Measurements from ENCODE around the gene IFITM10. TPM values are rescaled to one million over a fixed set of nuclear protein-coding genes. Genes with fewer than 3 reads are reported as not detected.

The IFITM10 gene
- total and polyA plus RNA-seq, 10 of the 15 experiments (the other 5 are each of a cell fraction or from before 2014, with no cell fraction given): 0.04 to 0.27 TPM; not detected in 8

- H3K27ac ChIP-seq (ENCODE audit: control insufficient read depth, insufficient read depth): no peak overlapping the region
- intact Hi-C loops (cut with micrococcal nuclease; ENCODE audit: unreplicated experiment) (no loop called here), in situ Hi-C loops (cut with MboI) (no loop called here)
- no peaks in the 10 kb centered on the region for H4K20me1 ChIP-seq (ENCODE audit: control insufficient read depth, insufficient read depth)
- POLR2A ChIA-PET: no interaction called here
- RAD21 ChIA-PET (ENCODE audit: unreplicated experiment): no interaction called here
- H3K4me3 ChIP-seq: no peak overlapping the region
- CTCF ChIA-PET: no interaction called here
- no peak overlapping the region for H3K9ac ChIP-seq (ENCODE audit: control insufficient read depth, insufficient read depth, low read length)
- DNase-seq (ENCODE audit: low read depth, low spot score): no peak
- H2AFZ ChIP-seq (ENCODE audit: control insufficient read depth, low read depth, low read length): no peak overlapping the region
- 65% methylated on average over 18 of the region's 18 CpGs for WGBS (ENCODE audit: insufficient coverage, insufficient replicate concordance, low lambda C conversion rate, missing lambda C conversion rate)
- H3K36me3 ChIP-seq (ENCODE audit: control insufficient read depth in 2 of 2, insufficient read depth in 2 of 2, low read length in 1 of 2): no peaks in the 10 kb centered on the region
- no TSS peak for BruUV-seq (replicated peaks)
- TF ChIP-seq TCF12 (IDR thresholded peaks at IDR 0.05; ENCODE audit: low read depth, low read length): no peak
- peak; percentile 66 for TF ChIP-seq BCL3 (IDR thresholded peaks at IDR 0.05; ENCODE audit: borderline replicate concordance, insufficient read depth, low read depth, low read length, poor library complexity, severe bottlenecking)
- H3K4me1 ChIP-seq (ENCODE audit: control insufficient read depth, insufficient read depth, low read length): no peaks in the 10 kb centered on the region
- SMC1A ChIA-PET (ENCODE audit: uncharacterized antibody, unreplicated experiment): no interaction called here
- H3K4me2 ChIP-seq (ENCODE audit: control insufficient read depth, insufficient read depth): no peak overlapping the region
- H3K27me3 ChIP-seq (replicated peaks in 1 of 2; ENCODE audit: control insufficient read depth in 2 of 2, insufficient read depth in 2 of 2, low read length in 1 of 2): no peaks in the 10 kb centered on the region; a peak in 1 of 4 replicates
- FAIRE-seq: no peak
- H3K9me3 ChIP-seq (replicated peaks; ENCODE audit: control insufficient read depth, insufficient read depth, low read length): no peaks in the 10 kb centered on the region; the same call in 2 of the 3 replicates
- ATAC-seq: no peak
- H3K79me2 ChIP-seq (ENCODE audit: control insufficient read depth, insufficient read depth, low read length): no peaks in the 10 kb centered on the region
Measured at GRCh38 chr11:1744891-1745700, 5.3 kb downstream of the IFITM10 start.

GRCh38 chr11:1744137-1744886 is 6.1 kb downstream of the IFITM10 start:
- Histone ChIP-seq H3K4me3 (no peak overlapping the region), H3K36me3 (ENCODE audit: control insufficient read depth in 2 of 2, insufficient read depth in 2 of 2, low read length in 1 of 2) (no peaks in the 10 kb centered on the region), H3K79me2 (ENCODE audit: control insufficient read depth, insufficient read depth, low read length) (no peaks in the 10 kb centered on the region), H3K4me2 (ENCODE audit: control insufficient read depth, insufficient read depth) (no peak overlapping the region), H3K27ac (ENCODE audit: control insufficient read depth, insufficient read depth) (no peak overlapping the region), H3K9ac (ENCODE audit: control insufficient read depth, insufficient read depth, low read length) (no peak overlapping the region), H3K9me3 (replicated peaks; ENCODE audit: control insufficient read depth, insufficient read depth, low read length) (no peaks in the 10 kb centered on the region; the same call in 2 of the 3 replicates), H3K27me3 (replicated peaks in 1 of 2; ENCODE audit: control insufficient read depth in 2 of 2, insufficient read depth in 2 of 2, low read length in 1 of 2) (no peaks in the 10 kb centered on the region; a peak in 1 of 4 replicates), H2AFZ (ENCODE audit: control insufficient read depth, low read depth, low read length) (no peak overlapping the region), H3K4me1 (ENCODE audit: control insufficient read depth, insufficient read depth, low read length) (no peaks in the 10 kb centered on the region), H4K20me1 (ENCODE audit: control insufficient read depth, insufficient read depth) (no peaks in the 10 kb centered on the region)
- BruUV-seq (replicated peaks): no TSS peak
- in situ Hi-C loops (cut with MboI): no loop called here
- ChIA-PET SMC1A (ENCODE audit: uncharacterized antibody, unreplicated experiment) (no interaction called here), POLR2A (no interaction called here), CTCF (no interaction called here), RAD21 (ENCODE audit: unreplicated experiment) (no interaction called here)
- FAIRE-seq (no peak), DNase-seq (ENCODE audit: low read depth, low spot score) (no peak), ATAC-seq (no peak)
- 76% methylated on average over 23 of the region's 23 CpGs for WGBS (ENCODE audit: insufficient coverage, insufficient replicate concordance, low lambda C conversion rate, missing lambda C conversion rate)
- intact Hi-C loops (cut with micrococcal nuclease; ENCODE audit: unreplicated experiment): no loop called here
- TF ChIP-seq E2F4 (IDR thresholded peaks at IDR 0.05; ENCODE audit: low read depth, low read length) (no peak), CHD1 (IDR thresholded peaks at IDR 0.05; ENCODE audit: low read depth, low read length) (no peak), RELA (IDR thresholded peaks at IDR 0.05; ENCODE audit: borderline replicate concordance, partially characterized antibody) (no peak), ZBTB33 (IDR thresholded peaks at IDR 0.05) (no peak), MEF2A (IDR thresholded peaks at IDR 0.05; ENCODE audit: insufficient read depth, low read depth, low read length) (no peak), ASH2L (IDR thresholded peaks at IDR 0.05; ENCODE audit: borderline replicate concordance, low read depth) (no peak), NR2F1 (conservative IDR thresholded peaks at IDR 0.05) (no peak), JUNB (IDR thresholded peaks at IDR 0.05) (no peak), HDAC2 (IDR thresholded peaks at IDR 0.05) (no peak), MTA2 (IDR thresholded peaks at IDR 0.05; ENCODE audit: low read depth) (no peak)

Data from GM12878 (cell line).